GM18519 (cell line): ENCODE measurements around the gene ACTN1.

Experiments
- ATAC-seq: cut with Tn5 transposase; IDR thresholded peaks from one replicate; pipeline ENCODE4 v1.9.1; 2021; ENCODE audit warnings: mild to moderate bottlenecking, moderate library complexity; ENCODE audit not compliant: unreplicated experiment, low FRiP score

Gene ACTN1

GRCh38 chr14:68842298-68842697 lies 136.8 kb downstream of the ACTN1 start:
- ATAC-seq: no peak

DNA sequence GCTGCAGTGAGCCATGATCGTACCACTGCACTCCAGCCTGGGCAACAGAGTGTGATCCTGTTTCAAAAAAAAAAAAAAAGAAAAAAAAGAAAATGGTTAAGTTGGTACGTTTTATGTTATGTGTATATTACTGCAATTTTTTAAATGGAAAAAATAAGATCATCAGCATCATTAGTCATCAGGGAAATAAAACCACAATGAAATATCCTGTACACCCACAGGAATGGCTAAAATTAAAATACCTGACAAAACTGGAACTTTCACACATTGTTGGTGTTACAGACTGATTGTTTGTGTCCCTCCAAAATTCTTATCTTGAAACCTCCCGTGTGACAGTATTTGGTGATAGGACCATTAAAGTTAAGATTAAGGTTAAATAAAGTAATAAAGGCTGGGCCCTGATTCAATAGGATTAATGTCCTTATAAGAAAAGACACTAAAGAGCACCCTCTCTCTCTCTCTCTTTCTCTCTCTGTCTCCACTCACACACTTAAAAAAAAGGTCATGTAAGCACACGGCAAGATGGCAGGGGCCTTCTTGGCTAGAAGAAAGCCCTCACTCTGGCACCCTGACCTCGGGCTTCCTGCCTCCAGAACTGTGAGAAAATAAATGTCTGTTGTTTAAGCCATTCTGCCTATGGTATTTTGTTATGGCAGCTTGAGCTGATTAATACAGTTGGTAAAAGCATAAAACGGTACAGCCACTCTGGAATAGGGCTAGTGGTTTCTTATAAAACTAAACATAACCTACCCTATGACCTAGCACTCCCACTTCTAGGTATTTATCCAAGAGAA lies 137.9 kb downstream of the ACTN1 start:
- no peak for ATAC-seq

DNA sequence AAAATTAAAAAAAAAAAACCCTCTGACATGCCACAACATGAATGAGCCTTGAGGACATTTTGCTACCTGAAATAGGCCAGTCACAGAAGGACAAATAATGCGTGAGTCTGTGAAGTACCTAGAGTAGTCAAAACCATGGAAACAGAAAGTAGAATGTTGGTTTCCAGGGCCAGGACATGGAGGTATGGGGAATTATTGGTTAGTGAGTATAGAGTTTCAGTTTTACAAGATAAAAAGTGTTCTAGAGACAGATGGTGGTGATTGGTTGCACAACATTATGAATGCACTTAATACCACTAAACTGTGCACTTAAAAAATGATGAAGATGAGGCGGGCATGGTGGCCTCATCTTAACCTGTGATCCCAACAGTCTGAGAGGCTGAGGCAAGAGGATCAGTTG lies 138.6 kb downstream of the ACTN1 start:
- ATAC-seq: no peak

DNA sequence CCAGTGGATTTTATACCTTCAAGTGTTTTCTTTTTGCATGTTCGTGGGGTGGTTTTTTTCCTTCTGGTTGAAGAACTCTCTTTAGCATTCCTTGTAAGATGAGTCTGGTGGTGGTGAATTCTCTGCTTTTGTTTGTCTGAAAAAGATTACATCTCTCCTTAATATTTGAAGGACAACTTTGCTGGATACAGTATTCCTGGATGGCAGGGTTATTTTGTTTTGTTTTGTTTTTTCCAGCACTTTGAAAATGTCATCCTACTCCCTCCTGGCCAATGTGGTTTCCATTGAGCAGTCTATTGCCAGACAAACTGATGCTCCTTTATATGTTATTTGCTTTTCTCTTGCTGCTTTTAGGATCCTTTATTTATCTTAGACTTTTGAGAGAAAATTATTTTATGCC lies 143.0 kb downstream of the ACTN1 start:
- ATAC-seq: no peak

DNA sequence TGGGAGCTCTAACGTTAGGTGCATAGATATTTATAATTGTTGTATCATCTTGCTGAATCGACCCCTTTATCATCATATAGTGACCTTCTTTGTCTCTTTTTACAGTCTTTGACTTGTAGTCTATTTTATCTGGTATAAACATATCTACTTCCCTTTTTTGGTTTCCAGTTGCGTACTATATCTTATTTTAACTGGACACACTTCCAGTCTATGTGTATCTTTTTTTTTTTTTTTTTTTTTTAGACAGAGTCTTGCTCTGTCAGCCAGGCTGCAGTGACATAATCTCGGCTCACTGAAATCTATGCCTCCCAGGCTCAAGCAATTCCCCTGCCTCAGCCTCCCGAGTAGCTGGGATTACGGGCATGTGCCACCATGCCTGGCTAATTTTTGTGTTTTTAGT lies 144.3 kb downstream of the ACTN1 start:
- no peak for ATAC-seq

DNA sequence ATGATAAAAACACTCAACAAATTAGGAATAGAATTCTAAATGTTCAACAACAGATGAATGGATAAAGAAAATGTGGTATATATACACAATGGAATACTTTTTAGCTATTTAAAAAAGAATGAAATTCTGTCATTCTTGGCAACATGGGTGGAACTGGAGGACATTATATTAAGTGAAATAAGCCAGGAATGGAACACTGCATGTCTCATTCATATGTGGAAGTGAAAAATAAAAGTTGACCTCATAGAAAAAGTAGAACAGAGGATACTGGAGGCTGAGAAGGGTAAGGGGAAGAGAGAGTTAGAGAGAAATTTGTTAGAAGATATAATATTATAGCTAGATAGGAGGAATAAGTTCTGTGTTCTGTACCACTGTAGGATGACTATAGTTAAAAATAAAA lies 150.4 kb downstream of the ACTN1 start:
- ATAC-seq: no peak

DNA sequence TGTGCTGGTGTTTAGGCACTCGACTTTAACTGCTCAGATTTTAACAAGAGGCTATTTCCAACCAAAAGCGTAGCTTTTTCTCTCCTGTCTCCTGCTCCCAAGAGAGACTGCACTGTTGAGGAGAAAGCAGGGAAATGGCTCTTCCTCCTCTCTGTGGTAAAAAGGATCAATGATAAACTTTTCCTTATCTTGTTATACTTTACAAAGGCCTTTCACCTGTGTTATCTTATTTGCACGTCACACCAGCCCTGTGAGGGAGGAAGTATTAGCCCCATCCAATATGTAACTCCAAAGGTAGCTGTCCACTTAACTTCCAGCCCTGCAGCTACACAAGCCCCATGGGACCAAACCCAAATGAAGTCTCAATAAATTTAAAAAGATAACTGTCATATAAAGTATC lies 153.4 kb downstream of the ACTN1 start:
- ATAC-seq: no peak

DNA sequence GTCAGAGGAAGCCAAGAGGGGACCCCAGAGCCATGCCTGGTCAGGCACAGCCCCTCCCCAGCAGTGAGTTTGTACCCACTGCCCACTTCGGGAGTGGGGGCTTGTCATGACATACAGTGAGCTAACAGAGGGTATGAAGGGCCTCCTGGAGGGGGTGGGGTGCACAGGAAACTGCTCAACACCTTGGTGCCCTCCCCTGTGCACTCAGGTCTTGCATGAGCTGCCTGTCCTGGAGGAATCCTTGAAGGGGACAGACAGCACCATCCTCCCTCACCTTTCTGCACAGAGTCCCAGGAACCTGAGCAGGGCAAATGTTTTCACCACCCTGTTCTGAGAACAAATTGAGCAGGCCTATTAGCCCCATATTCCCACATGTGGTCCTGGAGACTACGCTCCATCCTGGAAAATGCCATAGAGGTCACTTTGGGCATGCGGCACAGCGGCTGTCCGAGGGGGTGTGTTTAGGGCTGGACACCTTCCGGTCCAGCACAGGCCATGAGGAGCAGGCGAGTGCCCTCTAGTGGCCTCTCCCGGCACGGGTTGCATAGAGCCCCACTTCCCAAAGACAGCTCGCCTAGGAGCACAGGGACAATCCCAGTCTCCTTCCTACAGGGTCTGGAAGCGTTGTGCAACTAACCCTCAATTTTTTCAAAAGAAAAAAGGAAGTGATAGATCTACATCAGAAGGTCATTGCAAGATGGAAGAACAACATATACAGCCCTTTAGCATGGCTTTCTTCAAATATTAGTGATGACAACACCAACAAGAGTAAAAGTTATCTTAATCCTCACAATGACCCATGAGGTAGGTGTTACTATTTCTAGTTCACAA lies 154.4 kb downstream of the ACTN1 start:
- no peak for ATAC-seq

DNA sequence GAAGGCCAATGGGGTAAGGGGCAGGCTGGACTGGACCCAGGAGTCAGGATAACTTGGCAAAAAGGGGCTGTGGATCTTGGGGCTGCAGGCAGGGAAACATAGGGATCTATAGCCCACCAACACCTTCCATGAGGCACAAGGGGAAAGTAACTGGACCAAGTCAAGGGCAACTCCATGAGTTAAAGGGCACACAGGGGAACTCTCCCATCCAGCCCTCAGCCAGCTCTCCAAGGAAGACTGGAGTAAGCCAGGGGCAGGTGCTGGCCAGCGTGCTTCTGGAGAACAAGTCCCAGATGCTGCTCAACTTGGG lies 154.9 kb downstream of the ACTN1 start:
- no peak for ATAC-seq
